Stimulated activated naive CD8-positive, alpha-beta T cell treated with anti-CD3 and anti-CD28 coated beads, Interleukin-15, Interleukin-2, amounts not matched to agents 100 U/mL and 50 U/mL, for 24 hours (primary cell): Measurements from ENCODE around the gene ZNF646.
A peak's percentile ranks its signal among the peaks of the same experiment; 100 is the strongest.

Experiments
- ATAC-seq: fragments of 150-1000 bp; cut with Tn5 transposase; one replicate; pipeline ENCODE4 v1.10.0; 2021
- DNase-seq: peaks from one replicate; pipeline ENCODE4 v3.0.0; 2021

The ZNF646 gene, protein sequence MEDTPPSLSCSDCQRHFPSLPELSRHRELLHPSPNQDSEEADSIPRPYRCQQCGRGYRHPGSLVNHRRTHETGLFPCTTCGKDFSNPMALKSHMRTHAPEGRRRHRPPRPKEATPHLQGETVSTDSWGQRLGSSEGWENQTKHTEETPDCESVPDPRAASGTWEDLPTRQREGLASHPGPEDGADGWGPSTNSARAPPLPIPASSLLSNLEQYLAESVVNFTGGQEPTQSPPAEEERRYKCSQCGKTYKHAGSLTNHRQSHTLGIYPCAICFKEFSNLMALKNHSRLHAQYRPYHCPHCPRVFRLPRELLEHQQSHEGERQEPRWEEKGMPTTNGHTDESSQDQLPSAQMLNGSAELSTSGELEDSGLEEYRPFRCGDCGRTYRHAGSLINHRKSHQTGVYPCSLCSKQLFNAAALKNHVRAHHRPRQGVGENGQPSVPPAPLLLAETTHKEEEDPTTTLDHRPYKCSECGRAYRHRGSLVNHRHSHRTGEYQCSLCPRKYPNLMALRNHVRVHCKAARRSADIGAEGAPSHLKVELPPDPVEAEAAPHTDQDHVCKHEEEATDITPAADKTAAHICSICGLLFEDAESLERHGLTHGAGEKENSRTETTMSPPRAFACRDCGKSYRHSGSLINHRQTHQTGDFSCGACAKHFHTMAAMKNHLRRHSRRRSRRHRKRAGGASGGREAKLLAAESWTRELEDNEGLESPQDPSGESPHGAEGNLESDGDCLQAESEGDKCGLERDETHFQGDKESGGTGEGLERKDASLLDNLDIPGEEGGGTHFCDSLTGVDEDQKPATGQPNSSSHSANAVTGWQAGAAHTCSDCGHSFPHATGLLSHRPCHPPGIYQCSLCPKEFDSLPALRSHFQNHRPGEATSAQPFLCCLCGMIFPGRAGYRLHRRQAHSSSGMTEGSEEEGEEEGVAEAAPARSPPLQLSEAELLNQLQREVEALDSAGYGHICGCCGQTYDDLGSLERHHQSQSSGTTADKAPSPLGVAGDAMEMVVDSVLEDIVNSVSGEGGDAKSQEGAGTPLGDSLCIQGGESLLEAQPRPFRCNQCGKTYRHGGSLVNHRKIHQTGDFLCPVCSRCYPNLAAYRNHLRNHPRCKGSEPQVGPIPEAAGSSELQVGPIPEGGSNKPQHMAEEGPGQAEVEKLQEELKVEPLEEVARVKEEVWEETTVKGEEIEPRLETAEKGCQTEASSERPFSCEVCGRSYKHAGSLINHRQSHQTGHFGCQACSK (N-terminal part only)

DNA sequence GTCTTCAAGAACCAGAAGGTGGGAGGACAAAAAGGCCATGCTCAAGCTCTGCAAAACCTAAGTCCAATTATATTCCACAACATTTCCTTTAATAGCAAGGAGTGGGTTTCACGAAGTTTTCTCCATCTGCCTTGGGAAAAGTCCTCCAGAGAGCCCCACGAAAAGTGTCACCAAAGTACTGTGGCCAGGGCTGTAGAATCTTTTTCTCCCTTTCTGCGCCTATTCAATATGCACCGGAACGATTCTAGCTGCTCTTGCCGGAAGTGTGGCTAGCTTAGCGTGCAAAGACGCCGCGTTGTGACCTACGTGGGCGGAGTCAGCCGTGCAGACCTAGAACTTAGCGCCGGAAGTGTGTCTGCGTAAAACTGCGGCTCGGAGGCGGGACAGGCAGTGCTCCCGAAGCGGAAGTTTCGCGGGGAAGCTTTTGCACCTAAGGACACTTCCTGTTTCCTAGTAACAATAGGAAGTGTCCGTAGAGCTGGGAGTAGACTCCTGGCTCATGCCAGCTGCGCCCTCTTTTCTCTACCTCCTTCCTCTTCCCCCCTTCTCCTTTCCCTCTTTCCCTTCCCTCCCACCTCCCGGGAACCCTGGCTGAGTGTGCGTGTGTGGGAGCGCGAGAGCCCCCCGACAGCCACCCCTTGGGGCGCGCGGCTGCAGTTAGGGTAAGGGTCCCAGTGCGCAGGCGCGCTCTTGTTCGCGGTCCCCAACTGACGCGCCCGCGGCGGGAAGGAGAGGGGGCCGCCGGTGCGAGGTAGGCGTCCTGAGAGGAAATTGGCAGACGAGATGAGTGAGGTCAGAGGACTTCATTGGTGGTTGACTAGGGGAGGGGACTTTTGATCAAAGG, at the start of gene ZNF646, which contains the start of gene ZNF668:
ZNF646 (plus strand) TSS at position 453 of the 844 bp plus-strand sequence. CDS start 1,903 bp downstream, outside the sequence.
ZNF668 (minus strand) TSS at position 271 of the 844 bp plus-strand sequence. CDS start 9,781 bp downstream, outside the sequence.
- ATAC-seq (peak; percentile 81), DNase-seq (peak; percentile 97)

DNA sequence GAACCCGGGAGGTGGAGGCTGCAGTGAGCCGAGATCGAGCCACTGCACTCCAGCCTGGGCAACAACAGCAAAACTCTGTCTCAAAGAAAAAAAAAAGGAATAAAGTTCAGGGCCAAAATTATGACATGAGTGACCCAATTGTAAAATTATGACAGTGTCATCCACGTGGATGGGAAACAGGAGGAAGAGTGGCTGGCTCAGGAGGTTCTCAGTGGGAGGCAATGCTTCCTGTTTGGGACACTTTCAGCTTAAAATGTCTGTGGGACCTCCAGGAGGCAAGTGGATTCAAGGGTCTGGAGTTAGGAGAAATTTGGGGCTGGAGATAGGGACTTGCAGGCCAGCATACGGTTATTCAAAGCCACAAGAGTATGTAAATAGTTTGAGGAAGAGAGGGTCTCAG, 48.9 kb upstream of the ZNF646 start:
- DNase-seq (no peak), ATAC-seq (no peak)

DNA sequence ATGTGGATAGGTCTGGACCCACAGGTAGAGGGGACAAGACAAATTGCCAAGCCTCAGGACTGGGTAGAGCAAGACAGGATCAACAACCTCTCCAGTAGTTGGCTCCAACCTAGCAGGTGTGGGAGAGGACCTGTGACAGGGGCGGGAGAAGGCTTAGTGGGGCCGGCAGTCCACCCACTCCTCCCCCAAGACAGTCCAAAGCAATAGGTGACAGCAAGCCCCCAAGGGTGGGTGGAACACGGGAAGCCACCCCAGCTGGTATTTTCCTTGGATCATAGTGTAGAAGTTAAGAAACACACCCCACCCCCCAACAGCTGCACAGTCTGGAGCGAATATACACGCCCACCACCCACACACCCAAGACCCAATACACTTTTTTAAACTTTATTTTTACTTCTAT, 45.0 kb upstream of the ZNF646 start:
- ATAC-seq (no peak), DNase-seq (no peak)

DNA sequence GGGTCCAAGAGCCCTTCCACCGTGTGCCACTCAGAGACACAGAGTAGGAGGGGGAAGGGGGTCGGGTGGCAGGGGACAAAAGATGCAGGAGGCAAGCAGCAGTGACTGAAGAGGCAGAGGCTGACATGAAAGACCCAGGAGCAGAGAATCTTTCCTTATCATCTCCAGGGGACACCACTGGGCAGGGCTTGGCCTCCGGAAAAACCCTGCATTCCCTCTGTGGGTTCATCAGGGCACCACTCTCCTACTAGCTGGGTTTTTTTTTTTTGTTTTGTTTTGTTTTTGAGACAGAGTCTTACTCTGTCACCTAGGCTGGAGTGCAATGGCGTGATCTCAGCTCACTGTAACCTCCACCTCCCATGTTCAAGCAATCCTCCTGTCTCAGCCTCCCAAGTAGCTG, 42.9 kb upstream of the ZNF646 start:
- no peak for DNase-seq
- no peak for ATAC-seq

DNA sequence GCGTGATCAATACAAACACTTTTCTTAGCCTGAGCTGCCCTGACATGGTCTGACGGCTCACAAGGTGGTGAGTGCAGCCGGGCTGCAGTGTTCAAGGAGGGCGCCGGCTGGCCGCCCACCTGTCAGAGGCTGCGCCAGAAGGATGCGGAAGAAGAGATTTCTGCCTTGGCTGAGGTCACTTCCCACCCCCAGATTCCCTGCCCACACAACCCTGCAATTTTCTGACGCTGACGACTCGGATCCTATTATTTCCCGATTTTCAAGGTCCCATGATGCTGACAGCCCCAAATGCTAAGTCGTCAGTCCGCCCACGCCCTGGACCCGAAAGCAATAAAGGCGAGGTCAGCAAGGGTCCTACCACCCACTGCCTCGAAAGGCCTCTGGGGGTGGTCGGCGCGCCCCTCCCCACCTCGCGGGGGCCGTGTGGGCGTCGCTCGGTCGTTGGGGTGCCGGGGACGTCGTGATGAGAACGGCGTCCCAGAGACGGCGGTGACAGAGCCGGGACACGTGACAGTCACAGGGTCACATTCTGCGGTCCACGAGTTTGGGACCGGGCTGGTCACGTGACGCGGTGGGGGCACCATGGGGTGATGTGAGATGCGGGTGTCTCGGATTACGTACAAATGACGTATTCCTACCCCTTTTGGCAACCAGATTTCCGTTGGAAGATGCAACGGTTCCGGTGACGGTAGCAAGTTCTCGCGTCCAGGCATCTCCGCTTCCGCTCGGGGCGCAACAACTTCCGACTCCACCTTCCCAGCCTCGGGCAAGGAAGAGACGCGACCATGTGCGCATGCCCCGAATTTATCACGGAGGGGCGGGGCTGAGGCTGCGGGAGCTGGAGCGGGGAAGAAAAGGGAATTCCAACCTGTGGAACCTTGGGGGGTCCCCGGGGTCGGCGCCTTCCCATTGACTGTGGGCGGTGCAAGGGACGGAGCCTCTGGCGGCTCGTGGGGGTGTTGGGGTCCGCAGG, 41.2 kb upstream of the ZNF646 start, which contains the start of gene STX4:
STX4 (plus strand) TSS at position 823 of the 973 bp plus-strand sequence. CDS start 248 bp downstream, outside the sequence.
- ATAC-seq: peak; percentile 86

DNA sequence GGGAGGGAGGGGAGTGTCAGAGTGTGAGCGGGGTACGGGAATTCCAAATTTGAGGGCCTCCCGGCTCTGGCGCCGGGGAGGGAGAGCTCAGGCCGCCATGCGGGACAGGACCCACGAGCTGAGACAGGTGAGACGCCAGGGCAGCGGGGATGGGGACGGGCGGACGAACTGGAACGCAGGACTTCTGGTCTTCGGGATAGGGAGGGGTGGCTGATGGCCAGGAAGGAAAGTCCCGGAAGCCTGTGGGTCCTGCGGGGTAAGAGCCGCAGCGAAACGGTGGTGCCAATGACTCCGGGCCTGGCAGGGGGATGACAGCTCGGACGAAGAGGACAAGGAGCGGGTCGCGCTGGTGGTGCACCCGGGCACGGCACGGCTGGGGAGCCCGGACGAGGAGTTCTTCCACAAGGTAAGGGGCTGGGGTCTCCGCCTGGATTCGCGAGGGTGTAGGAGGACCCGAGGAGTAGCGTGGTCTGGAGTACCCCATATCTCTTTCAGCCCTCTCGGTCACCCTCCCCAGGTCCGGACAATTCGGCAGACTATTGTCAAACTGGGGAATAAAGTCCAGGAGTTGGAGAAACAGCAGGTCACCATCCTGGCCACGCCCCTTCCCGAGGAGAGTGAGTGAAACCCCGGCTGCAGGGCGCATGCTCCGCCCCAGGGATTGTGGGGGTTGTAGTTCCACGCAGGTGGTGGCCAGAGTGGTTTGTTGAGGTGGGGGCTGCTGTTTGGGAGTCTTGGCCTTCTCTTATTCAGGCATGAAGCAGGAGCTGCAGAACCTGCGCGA, 40.3 kb upstream of the ZNF646 start:
- ATAC-seq (peak; percentile 55), DNase-seq (peak; percentile 94)

More for the DNA sequence above, 41.2 kb upstream of the ZNF646 start, which contains the start of gene STX4:
- peak; percentile 99 for DNase-seq

DNA sequence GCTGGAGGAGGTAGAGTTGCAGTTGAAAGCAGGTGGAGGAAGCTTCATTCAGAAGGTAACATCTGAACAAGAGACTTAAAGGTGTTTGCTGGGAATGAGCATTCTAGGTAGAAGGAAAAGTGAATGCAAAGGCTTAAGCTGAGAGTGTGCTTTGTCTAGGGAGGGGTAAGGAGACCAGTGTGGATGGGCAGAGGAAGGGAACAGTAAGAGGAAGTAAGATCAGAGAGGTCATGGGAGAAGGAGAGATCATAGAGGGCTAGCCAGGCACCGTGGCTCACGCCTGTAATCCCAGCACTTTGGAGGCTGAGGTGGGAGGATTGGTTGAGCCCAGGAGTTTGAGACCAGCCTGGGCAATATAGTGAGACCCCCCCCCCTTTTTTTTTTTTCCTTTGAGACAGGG, 37.5 kb upstream of the ZNF646 start:
- no peak for DNase-seq
- no peak for ATAC-seq

DNA sequence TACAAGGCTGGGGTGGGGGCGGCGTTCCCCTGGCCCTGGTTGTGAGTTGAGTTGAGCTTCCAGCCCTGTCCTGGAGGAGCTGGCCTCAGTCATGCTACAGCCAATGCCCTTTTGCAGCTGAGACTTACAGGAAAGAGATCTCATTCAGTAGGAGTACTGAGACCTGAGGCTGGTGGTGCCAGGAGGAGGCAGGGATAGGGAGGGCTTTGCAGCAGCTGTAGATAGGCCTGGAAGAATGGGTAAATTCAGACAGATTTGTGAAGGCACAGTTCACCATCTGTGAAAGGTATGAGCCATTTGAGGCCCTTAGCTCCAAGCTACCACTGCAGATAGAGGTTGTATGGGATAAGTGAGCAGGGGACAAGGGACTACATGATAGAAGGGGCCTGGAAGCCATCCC, 35.2 kb upstream of the ZNF646 start:
- ATAC-seq (no peak), DNase-seq (no peak)

DNA sequence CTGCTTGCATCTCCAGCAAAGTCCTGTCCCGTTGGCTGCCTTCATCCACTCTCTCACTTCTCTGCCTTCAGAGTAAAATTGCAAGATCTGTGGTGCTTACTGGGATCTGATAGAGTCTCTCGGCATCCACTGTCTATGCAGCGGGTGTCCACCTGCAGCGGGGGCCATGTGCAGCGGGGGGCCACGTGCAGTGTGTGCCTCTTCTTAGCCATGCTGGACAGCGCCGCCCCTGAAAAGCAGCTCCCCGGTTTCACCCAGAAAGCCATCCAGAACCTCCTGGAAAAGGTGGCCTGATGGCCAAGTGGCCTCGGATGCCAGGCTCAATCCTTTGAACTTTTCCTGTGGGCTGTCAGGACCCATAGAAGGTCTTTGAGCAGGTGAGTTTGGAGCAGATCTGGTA, 31.4 kb upstream of the ZNF646 start:
- DNase-seq (no peak), ATAC-seq (no peak)

DNA sequence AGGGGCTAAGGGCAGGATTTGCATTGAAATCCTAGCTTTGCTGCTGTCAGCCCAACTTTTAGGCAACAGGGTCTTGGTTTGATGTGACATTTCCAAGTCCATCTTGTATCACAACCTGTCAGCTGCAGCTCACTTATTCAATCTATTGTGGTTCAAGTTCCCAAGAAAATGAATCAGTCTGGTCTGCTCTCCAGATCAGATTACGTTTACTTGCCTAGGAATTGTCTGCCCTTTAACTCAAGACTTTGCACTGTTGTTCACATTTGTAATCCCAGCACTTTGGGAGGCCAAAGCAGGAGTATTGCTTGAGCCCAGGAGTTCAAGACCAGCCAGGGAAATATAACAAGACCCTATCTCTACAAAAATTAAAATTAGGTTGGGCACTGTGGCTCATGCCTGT, 30.9 kb upstream of the ZNF646 start:
- DNase-seq (no peak), ATAC-seq (no peak)

DNA sequence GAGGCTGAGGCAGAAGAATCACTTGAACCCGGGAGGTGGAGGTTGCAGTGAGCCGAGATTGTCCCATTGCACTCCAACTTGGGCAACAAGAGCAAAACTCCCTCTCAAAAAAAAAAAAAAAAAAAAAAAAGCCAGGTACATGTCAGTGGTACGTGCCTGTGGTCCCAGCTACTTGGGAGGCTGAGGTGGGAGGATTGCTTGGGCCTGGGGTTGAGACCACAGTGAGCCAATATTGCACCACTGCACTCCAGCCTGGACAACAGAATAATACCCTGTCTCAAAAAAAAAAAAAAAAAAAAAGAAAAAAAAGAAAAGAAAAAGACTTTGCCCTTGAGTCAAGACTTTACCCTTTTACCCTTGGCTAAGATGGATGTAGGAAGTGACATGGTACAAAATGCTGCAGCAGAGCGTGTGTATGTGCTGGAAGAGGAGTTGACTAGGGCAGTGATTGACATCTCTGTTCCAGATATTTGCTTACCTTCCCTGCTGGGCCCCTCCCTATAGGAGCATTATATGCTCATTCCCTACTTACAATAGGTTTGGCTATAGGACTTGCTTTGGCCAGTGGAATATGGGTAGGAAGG, 30.2 kb upstream of the ZNF646 start:
- ATAC-seq: no peak
- no peak for DNase-seq

DNA sequence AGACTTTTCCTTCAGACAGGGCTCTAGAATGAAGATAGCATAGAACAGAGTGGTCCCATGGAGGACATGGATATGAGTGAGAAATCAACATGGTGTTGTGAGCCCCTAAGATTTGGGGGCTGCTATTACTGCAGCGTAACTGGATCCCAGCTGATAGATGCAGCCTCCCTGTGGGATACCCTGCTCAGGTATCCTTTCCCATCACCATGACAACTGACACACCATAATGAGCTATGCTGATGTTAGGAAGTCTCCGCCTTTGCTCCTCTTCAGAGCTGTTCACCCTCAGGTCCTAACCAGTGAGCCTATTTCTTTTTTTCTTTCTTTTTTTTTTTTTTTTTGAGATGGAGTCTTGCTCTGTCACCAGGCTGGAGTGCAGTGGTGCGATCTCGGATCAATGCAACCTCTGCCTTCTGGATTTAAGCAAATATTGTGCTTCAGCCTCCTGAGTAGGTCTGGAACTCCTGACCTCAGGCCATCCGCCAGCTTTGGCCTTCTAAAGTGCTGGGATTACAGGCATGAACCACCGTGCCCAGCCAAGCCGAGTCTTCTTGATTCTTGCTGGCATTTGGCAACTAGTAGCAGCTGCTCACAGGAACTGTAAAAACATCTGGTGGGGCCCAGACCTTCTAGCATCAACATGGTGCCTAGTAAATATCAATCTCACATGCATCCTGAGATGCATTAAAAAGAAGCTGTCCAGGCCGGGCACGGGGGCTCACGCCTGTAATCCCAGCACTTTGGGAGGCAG, 23.8 kb upstream of the ZNF646 start:
- DNase-seq (no peak), ATAC-seq (no peak)

DNA sequence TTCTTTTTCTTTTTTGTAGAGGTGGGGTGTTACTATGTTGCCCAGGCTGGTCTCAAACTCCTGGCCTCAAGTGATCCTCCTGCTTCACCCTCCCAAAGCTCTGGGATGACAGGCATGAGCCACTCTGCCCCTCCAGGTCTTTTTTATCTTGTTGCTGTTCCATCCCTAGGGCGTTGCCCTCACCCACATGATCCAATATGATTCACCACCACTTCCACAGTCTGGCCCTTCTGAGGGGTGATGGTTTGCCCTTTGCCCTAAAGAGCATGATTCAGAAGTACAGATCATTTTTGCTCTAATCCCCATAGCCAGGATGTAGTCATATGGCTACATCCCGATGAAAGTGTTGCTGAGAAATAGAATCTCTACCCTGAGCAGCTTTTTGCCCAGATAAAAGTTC, 22.1 kb upstream of the ZNF646 start:
- ATAC-seq (peak; percentile 95), DNase-seq (peak; percentile 24)

DNA sequence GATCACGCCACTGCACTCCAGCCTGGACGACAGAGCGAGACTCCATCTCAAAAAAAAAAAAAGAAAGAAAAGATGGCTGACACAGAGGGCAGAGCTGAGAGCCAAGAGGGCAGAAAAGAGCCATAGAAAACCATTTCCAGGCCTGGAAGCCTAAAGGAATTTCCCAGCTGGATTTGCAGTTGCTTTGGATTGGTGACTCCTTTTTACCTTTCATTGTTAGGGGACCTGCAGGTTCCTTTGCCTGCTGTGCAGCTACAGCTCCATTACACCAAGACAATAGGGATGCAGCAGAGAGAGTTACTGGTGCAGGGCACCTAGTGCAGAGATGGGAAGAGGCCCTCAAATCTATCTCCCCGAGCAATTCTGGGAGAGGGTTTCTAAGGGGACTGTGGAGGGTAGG, 18.6 kb upstream of the ZNF646 start:
- ATAC-seq (no peak), DNase-seq (no peak)

DNA sequence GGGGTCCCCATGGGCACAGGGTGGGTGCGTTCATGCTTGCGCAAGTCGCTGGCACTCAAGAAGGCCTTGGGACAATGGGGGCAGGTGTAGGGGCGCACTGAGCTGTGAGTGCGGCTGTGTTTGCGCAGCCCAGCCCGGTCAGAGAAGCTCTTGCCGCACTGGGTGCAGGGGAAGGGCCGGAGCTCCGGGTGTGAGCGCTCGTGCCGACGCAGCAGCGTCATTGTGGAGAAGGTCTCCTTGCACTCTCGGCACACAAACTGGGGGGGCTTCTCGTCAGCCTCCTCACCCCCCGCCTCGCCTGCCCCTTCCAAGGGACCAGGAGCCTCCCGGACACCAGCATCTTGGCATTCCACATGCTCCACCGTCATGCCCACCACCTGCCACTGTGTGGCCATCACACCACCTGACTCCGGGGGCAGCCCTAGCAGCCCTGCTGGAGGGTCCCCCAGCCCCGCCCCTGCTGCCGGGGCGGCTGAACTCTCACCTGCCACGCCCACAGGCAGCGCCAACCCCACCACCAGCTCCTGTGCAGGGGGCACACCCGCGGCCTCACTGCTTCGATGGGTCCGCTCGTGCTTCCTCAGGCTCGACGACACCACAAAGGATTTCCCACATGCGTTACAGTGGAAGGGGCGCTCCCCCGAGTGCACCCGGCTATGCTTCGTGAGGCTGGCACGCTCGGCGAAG, 13.0 kb upstream of the ZNF646 start:
- ATAC-seq: no peak

DNA sequence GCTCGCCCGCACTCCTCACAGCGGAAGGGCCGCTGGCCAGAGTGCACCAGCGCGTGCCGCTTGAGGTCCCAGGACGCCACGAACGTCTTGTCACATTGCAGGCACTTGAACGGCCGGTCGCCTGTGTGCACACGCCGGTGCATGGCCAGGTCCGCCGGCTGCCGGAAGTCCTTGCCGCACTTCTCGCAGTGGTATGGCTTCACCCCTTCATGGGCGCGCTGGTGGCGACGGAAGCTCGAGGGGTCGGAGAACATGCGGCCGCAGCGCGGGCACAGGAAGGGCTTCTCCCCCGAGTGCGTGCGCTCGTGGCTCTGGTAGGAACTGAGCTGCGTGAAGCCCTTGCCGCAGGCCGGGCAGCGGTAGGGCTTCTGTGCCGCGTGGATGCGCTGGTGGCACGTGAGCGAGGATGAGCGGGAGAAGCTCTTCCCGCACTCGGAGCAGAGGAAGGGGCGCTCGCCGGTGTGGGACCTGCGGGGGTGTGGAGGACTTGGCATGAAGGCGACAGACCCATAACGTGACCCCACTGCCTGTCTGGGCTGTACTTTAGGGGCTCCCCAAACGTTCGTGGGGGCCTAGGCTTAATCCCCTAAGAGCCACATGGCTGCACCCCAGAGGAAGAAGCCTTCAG, 12.3 kb upstream of the ZNF646 start:
- DNase-seq (no peak), ATAC-seq (no peak)

More for the DNA sequence above, 13.0 kb upstream of the ZNF646 start:
- no peak for DNase-seq

DNA sequence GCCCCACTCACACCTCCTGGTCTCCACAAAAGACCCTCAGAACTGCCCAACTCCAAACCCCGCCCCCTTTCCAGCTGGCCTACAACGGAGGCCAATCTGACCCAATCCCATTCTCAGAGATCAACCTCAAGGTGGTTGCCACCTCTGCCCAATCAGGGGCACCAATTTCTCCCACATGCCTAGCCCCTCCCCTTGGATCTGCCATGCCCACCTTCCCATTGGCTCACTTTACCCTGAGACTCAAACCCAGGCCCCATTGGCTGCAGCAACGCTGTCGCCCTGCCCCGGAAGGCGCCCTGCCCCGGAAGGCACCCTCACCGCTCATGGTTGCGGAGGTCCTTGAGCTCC, 10.8 kb upstream of the ZNF646 start:
- ATAC-seq: no peak
- no peak for DNase-seq
